Skin of body (tissue), 2 donors: ENCODE measurements around the gene KRIT1. TPM values are rescaled to one million over a fixed set of nuclear protein-coding genes. Genes with fewer than 3 reads are reported as not detected.
"Not testable (repeated sequence)": the region's sequence is repeated elsewhere in the genome, so short reads cannot be mapped to it uniquely, and the experiment has no call there.

Experiments used
- DNase-seq: peaks from one replicate; lab custom pipeline; 2025; lab: John Stamatoyannopoulos, UW
- total RNA-seq: library from RNA; depleted of rRNA; stranded (reverse); fragments of >200 nt; gene quantifications from one replicate; pipeline ENCODE4 v1.2.3, GENCODE V29; 2014

KRIT1 gene
- total RNA-seq, result 62.0 TPM

DNA sequence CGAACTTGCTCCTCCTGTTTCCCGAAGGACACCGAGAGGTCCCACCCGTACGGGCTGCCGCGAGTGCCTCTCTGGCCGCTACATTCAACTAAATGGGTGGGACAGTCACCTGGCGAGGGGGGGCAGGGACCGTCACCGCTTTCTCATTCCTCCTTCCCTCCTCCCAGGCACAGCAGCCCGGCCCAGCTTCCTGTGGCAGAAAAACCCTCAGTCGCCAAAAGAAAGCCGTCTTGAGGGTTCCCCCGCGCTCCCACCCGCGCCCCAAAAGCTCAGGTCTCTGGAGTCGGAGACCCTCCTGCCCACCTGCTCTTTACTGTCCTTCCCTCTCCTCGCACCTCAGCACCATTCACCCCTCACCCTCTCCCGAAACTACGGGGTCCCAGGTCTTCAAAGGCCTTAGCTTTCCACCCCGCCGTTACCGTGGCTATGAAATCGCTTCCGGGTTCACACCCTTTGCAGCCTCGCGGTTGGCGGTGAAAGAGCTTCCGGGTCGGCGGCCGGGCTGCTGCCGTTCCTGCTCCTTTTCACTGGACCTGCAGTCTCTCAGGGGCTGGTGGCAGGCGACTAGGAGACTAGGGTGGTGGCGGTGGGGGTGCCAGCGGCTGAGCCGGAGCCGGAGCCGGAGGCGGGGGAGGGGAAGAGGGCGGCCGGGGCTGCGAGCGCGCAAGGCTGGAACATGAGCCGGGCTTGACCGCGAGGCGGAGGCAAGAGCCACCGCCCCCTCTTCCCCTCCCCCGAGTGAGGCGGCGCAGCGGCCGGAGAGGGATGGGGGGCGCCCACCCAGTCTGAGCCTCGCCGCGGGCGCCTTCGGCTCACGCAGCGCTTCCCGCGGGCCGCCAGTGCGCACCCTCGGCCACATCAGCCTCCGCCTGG lies at the start of gene KRIT1, which contains the start of gene ANKIB1:
Gene KRIT1 (minus strand): TSS at position 428 of the 873 bp plus-strand sequence. CDS start 3,779 bp downstream, outside the sequence.
Gene ANKIB1 (plus strand): TSS at position 488 of the 873 bp plus-strand sequence. CDS start 49,005 bp downstream, outside the sequence.
- peak; percentile 87 for DNase-seq

GRCh38 chr7:92295391-92295790 lies 49.7 kb upstream of the KRIT1 start:
- no peak for DNase-seq

GRCh38 chr7:92293896-92294590 lies 48.3 kb upstream of the KRIT1 start:
- no peak for DNase-seq

DNA sequence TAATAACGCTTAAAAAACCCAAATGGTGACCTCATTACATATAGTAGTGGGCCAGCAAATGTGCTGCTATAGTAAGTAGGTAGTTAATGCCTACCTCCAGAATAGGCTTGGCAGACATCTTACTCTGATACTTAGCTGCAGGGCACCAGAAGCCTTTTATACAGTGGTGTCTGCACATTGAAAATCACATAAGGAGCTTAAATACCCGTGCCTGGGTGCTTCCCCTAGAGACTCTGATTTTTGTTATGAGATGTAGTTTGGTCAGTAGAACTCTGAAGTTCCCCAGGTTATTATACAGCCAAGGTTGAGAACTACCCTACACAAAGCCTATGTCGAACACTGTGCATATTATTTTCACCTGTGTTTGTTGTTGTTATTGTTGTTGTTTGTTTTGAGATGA lies 47.3 kb upstream of the KRIT1 start:
- no peak for DNase-seq

DNA sequence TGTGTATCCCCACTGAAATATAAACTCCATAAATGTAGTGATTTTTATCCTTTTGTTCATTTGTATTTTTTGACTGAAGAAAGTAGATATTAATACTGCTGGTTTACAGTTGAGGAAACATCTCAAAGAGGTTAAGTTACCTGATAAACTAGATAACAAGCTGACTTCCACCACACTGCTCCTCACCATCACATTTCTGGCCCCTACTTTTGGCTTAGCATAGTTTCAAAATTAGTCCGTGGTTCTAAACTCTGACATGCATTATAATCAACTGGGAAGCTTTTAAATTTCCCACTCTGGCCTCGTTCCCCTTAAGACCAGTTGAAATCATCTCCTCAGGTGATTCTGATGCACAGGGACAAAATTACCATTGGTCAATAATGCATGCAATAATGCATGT lies 43.6 kb upstream of the KRIT1 start:
- DNase-seq, result no peak

DNA sequence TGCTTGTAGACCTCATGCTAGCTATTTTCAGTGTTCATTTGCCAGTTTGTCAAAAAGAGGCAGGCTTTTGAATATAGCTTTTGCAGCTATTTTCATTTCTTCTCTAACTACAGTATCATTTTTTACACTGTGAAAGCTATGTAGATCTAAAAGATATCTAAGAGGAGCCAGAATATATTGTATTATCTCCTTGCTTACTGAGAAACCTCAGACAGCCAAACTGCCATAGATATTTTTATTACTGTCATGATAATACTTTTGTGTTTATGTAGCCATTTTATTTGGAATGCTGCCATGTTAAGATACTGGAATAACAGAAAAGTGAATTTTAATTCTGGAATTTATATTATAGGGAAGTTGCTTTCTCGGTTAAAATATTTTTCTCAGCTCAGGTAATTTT lies 37.2 kb upstream of the KRIT1 start:
- no peak for DNase-seq

DNA sequence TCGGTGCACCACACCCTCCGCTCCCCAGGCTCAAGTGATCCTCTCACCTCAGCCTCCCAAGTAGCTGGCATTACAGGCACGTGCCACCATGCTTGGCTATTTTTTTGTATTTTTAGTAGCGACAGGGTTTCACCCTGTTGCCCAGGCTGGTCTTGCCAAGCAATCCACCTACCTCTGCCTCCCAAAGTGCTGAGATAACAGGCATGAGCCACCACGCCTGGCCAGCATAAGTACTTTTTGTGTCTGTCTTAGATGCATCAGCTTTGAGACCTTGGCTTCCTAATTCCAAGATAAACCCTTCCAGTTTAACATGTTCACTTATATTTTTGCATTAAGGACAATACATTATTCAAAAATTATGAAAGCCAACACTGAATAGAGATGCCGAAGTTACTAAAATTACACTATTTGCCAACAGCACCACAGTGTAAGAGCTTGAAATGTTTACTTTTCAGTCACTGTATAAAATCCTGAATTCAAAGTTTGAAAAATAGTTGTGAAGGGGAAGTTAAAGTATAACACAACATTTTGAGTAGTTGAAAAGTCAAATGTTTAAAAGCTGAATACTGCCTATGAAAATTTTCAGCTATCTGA lies 36.6 kb upstream of the KRIT1 start:
- DNase-seq, result no peak

- no peak for DNase-seq
Observed at GRCh38 chr7:92281031-92281430, 35.3 kb upstream of the KRIT1 start.

DNA sequence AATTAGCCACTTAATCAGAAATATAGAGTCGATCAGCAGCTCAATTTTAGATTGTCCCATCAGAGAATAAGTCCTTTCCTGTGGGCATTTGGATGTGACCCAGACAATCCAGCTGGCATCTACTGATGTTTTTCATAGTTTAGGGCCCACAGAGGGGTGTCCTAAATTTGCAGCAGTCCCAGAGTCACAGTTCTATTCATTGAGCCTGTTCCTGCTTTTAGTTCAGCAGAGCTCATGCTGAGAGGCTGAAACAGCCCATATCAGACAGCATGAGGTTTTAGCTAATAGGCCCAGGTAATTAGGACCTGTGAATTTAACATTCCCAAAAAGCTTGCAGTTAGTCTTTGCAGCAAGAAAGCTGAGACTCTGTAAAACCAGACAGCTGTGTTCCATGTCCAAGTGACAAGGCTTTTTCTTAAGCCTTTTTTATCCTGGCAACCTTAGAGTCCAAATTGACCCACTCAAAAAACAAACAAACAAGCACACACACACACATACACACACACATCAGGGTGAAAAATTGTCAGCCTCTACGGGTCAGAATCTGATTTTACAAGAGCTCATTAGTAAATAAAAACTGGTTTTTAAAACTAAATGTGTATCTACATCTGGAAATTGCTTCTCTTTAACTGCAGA lies 33.8 kb upstream of the KRIT1 start:
- DNase-seq, result no peak

DNA sequence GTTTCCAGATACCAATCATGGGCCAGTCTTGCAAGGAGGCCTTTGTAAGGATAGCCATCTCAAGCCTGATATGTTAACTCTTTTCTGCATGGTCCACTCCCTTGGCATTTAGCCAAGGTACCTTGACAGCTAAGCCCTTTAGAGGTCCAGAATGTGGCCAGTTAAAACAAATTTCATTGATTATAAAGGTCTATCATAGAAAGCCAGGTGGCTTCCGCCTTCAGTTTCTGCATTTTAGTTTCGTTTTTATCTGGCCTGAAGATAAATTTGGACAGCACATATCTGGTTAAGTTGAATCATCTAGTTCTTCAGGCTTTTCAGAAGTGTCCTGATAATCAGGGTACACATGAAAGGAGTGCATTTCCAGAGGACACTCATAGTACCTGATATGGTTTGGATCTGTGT lies 30.7 kb upstream of the KRIT1 start:
- DNase-seq, result no peak

DNA sequence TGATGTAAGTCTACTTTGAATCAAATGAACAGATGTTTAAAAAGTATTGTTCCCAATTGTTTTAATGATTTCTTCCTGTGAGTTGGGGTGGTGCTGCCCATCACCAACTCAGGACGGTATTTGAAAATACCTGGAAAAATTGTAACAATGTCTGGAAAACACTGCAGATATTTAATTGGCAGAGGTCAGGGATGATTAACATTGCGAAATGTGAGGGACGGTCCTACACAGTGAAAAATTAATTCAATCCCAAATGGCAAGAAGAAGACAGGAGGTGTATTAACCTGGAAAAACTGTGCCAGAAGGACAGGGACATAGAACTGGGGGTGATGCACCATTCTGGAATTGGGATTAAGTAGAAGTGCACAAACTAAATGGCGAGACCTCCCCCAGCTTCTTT lies 29.6 kb upstream of the KRIT1 start:
- DNase-seq, result no peak

- DNase-seq, result no peak
Observed at GRCh38 chr7:92268921-92269320, 23.2 kb upstream of the KRIT1 start.

GRCh38 chr7:92266415-92267241 lies 20.9 kb upstream of the KRIT1 start:
- no peak for DNase-seq

DNA sequence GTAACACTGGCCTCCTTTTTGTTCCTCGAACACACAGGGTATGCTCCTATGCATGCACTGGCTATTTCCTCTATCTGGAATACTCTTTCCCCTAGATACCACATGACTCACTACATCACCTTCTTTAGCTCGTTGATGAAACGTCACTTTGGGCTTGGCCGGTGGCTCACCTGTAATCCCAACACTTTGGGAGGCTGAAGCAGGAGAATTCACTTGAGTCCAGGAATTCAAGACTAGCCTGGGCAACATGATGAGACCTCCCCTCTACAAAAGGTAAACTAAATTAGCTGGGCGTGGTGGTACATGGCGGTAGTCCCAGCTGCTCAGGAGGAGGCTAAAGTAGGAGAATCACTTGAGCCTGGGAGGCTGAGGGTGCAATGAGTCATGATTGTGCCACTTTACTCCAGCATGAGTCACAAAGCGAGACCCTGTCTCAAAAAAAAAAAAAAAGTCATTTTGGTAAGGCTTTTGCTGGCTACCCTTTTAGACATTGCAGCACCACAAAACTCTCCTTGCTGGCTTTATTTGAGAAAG lies 14.6 kb upstream of the KRIT1 start:
- no peak for DNase-seq

GRCh38 chr7:92259610-92260247 lies 14.0 kb upstream of the KRIT1 start:
- no peak for DNase-seq

DNA sequence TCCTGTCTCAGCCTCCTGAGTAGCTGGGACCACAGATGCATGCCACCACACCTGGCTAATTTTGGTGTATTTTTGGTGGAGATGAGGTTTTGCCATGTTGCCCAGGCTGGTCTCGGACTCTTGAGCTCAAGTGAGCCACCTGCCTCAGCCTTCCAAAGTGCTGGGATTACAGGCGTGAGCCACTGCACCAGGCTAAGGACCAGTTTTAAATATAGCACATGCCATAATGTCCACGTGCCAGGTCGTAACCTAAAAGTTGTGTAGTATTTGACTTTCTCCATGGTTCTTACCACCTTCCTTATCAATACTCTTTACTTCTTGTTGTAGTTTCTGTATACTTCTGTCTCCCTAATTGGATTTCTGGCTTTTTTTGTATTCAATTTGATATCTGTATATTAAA lies 13.3 kb upstream of the KRIT1 start:
- no peak for DNase-seq

- DNase-seq, result no peak
Observed at GRCh38 chr7:92255308-92255707, 9.6 kb upstream of the KRIT1 start.

- not testable (repeated sequence) for DNase-seq
Observed at GRCh38 chr7:92254800-92255199, 9.1 kb upstream of the KRIT1 start.

GRCh38 chr7:92253251-92253650 lies 7.5 kb upstream of the KRIT1 start:
- DNase-seq, result no peak

- no peak for DNase-seq
Observed at GRCh38 chr7:92251181-92251580, 5.5 kb upstream of the KRIT1 start.
